A549 (cell line): ENCODE results near the gene PIPOX. TPM values are rescaled to one million over a fixed set of nuclear protein-coding genes. Genes with fewer than 3 reads are reported as not detected.

Experiments
- ATAC-seq, 2 experiments: fragments of 200-7000 bp in 1 of 2; fragments of >200 bp in 1 of 2; cut with Nextera tagmentation in 1 of 2; cut with Tn5 transposase in 1 of 2; 3 replicates each; pipeline versions ENCODE4 v1.8.0 to v1.9.1; 2018 to 2020; ENCODE audit warnings: mild to moderate bottlenecking in 1 of 2, moderate library complexity in 1 of 2
- CTCF ChIA-PET: fragments of 300-600 bp; sonication (Branson Sonifier 250); formaldehyde crosslinking; extraction: SDS; loops from one replicate; lab custom pipeline; 2021; ENCODE audit warnings: antibody characterized with exemption, inconsistent platforms; lab: Yijun Ruan, JAX
- POLR2A ChIA-PET: fragments of 350-600 bp; formaldehyde crosslinking; extraction: SDS; loops from one replicate; lab custom pipeline; 2021; ENCODE audit warnings: antibody characterized with exemption, inconsistent platforms; lab: Yijun Ruan, JAX
- DNase-seq, 2 experiments: peaks; one replicate each; pipeline versions ENCODE4 v3.0.0 to v3.0.0-alpha.2; 2011 to 2016; ENCODE audit warnings: low read depth in 1 of 2, low spot score in 1 of 2
- FAIRE-seq: peaks from 2 replicates; lab custom pipeline; 2011; peaks lifted over from hg19 to GRCh38; lab: Jason Lieb, UNC
- H3K27ac ChIP-seq, 2 experiments: fragments of >200 bp; sonication (Bioruptor Twin); formaldehyde crosslinking; 3 replicates each; pipeline ENCODE4 v1.5.1; 2016 to 2017
- H3K4me1 ChIP-seq: fragments of >200 bp; sonication (Bioruptor Twin); formaldehyde crosslinking; 3 replicates; pipeline ENCODE4 v1.6.1; 2016
- H3K4me2 ChIP-seq: fragments of >200 bp; sonication (Bioruptor Twin); formaldehyde crosslinking; 3 replicates; pipeline ENCODE4 v1.6.1; 2016
- H3K4me3 ChIP-seq: fragments of >200 bp; sonication (Bioruptor Twin); formaldehyde crosslinking; 3 replicates; pipeline ENCODE4 v1.5.1; 2016
- H3K9me3 ChIP-seq: fragments of >200 bp; sonication (Bioruptor Twin); formaldehyde crosslinking; 3 replicates; pipeline ENCODE4 v1.6.1; 2016
- CBX2 ChIP-seq: fragments of 200-600 bp; sonication (generic); IDR thresholded peaks from 2 replicates; pipeline ENCODE4 v1.6.1; 2016; ENCODE audit warnings: low read depth, mild to moderate bottlenecking, borderline replicate concordance
- CHD2 ChIP-seq: fragments of 150-350 bp; IDR thresholded peaks from 2 replicates; pipeline ENCODE4 v1.6.1; 2014; ENCODE audit warnings: low read length; ENCODE audit not compliant: partially characterized antibody
- ESRRA ChIP-seq: fragments of 150-350 bp; IDR thresholded peaks from 2 replicates; pipeline ENCODE4 v1.6.1; 2014; ENCODE audit warnings: mild to moderate bottlenecking, low read length, borderline replicate concordance
- FOSB ChIP-seq: fragments of 250-450 bp; sonication (Bioruptor Pico); IDR thresholded peaks from 2 replicates; pipeline ENCODE4 v1.5.0; 2020; ENCODE audit warnings: mild to moderate bottlenecking, moderate library complexity
- GATA3 ChIP-seq: IDR thresholded peaks from 2 replicates; pipeline ENCODE4 v1.6.1; 2012; ENCODE audit warnings: borderline replicate concordance
- HOXB5 ChIP-seq: fragments of 250-450 bp; sonication (Bioruptor Pico); IDR thresholded peaks from 2 replicates; pipeline ENCODE4 v1.5.0; 2020; ENCODE audit warnings: mild to moderate bottlenecking, moderate library complexity
- JUN ChIP-seq, 2 experiments: fragments of >200 bp; sonication (Bioruptor Twin); formaldehyde crosslinking; IDR thresholded peaks; 2 replicates in 1 of 2; 3 replicates in 1 of 2; pipeline ENCODE4 v1.6.1; 2016 to 2017
- KDM5A ChIP-seq: fragments of 200-600 bp; sonication (generic); IDR thresholded peaks from 2 replicates; pipeline ENCODE4 v1.6.1; 2016; ENCODE audit warnings: antibody characterized with exemption, mild to moderate bottlenecking
- MAZ ChIP-seq: fragments of 150-350 bp; IDR thresholded peaks from 2 replicates; pipeline ENCODE4 v1.6.1; 2014; ENCODE audit warnings: antibody characterized with exemption, low read depth, low read length, borderline replicate concordance
- MYC ChIP-seq: IDR thresholded peaks from 2 replicates; pipeline ENCODE4 v1.6.1; 2012; ENCODE audit warnings: mild to moderate bottlenecking, inconsistent platforms, low read length, improper control_type of control experiment, borderline replicate concordance
- NPAS2 ChIP-seq: fragments of 250-450 bp; sonication (Bioruptor Pico); IDR thresholded peaks from 2 replicates; pipeline ENCODE4 v1.8.0; 2022; ENCODE audit warnings: mild to moderate bottlenecking, moderate library complexity, borderline replicate concordance
- PHF8 ChIP-seq: fragments of 200-600 bp; sonication (generic); IDR thresholded peaks from 2 replicates; pipeline ENCODE4 v1.6.1; 2016; ENCODE audit warnings: low read depth, mild to moderate bottlenecking, antibody characterized with exemption, moderate library complexity, borderline replicate concordance
- POLR2A ChIP-seq: IDR thresholded peaks from 2 replicates; pipeline ENCODE4 v1.6.1; 2012; ENCODE audit warnings: mild to moderate bottlenecking, low read length
- POLR2AphosphoS2 ChIP-seq: conservative IDR thresholded peaks from 2 replicates; pipeline ENCODE4 v1.6.1; 2012; ENCODE audit warnings: low read length, improper control_type of control experiment, inconsistent platforms
- RARB ChIP-seq: fragments of 250-450 bp; sonication (Bioruptor Pico); IDR thresholded peaks from 2 replicates; pipeline ENCODE4 v1.8.0; 2021; ENCODE audit warnings: mild to moderate bottlenecking, moderate library complexity
- REST ChIP-seq: fragments of 200-600 bp; sonication (generic); IDR thresholded peaks from 2 replicates; pipeline ENCODE4 v1.6.1; 2016; ENCODE audit warnings: antibody characterized with exemption, mild to moderate bottlenecking, moderate library complexity
- SMC3 ChIP-seq: fragments of >200 bp; sonication (Bioruptor Twin); formaldehyde crosslinking; IDR thresholded peaks from 3 replicates; pipeline ENCODE4 v1.6.1; 2018; ENCODE audit warnings: inconsistent platforms
- SREBF2 ChIP-seq: fragments of 450-650 bp; IDR thresholded peaks from 2 replicates; pipeline ENCODE4 v1.6.1; 2014; ENCODE audit warnings: mild to moderate bottlenecking, moderate library complexity
- USF2 ChIP-seq: fragments of 450-650 bp; IDR thresholded peaks from 2 replicates; pipeline ENCODE4 v1.6.1; 2014; ENCODE audit warnings: antibody characterized with exemption
- ZC3H11A ChIP-seq: fragments of 450-650 bp; IDR thresholded peaks from 2 replicates; pipeline ENCODE4 v1.6.1; 2014; ENCODE audit warnings: antibody characterized with exemption, mild to moderate bottlenecking
- ZSCAN20 ChIP-seq: fragments of 250-450 bp; sonication (Bioruptor Pico); IDR thresholded peaks from 2 replicates; pipeline ENCODE4 v1.8.0; 2022; ENCODE audit warnings: mild to moderate bottlenecking, moderate library complexity
- WGBS: methylation state at CpG from one replicate; pipeline ENCODE4 v1.1.6; 2017; ENCODE audit errors: missing lambda C conversion rate; 5-methylcytosine and 5-hydroxymethylcytosine counted together
- polyA plus RNA-seq, 4 experiments: library from polyadenylated mRNA; depleted of rRNA in 3 of 4; stranded (reverse); fragments of >200 nt; fragmentation: RNase III in 1 of 4; extraction: RNeasy Plus Mini Kit Qiagen cat#74134 plus additional on column Dnase treatment in 1 of 4; gene quantifications; 2 replicates in 3 of 4; 3 replicates in 1 of 4; pipeline ENCODE4 v1.2.3, GENCODE V29; 2011 to 2017

Gene PIPOX
- polyA plus RNA-seq, 2 of the 4 experiments (the other 2 are of a cell fraction) = 0.39 to 0.94 TPM

- CTCF ChIA-PET = interaction anchor here (0.7 to 3.5 kb wide), 7 partner anchors 9 to 116 kb away, joined by 3 to 15 read pairs (median 3); no protein-coding TSS in a partner anchor
- ATAC-seq = no peak
These were observed 42.0 kb upstream of the PIPOX start for GRCh38 chr17:29000973-29001372.

GRCh38 chr17:29002811-29003210, 40.1 kb upstream of the PIPOX start:
- 23% methylated on average over 4 of the region's 4 CpGs for WGBS
- DNase-seq (no peak), ATAC-seq (no peak), FAIRE-seq (no peak)
- peaks cover 22% of the 10 kb centered on the region for H3K4me1 ChIP-seq
- no peak overlapping the region for H3K27ac ChIP-seq
- CTCF ChIA-PET = interaction anchor here (1.4 to 3.5 kb wide), 5 partner anchors 13 to 114 kb away, joined by 3 to 15 read pairs (median 6); no protein-coding TSS in a partner anchor
- no peaks in the 10 kb centered on the region for H3K9me3 ChIP-seq
- no peak overlapping the region for H3K4me2 ChIP-seq
- TF ChIP-seq CHD2 (no peak), FOSB (no peak)
- TF ChIP-seq, all 56 proteins: peak for 0
- H3K4me3 ChIP-seq = no peak overlapping the region
- POLR2A ChIA-PET = no interaction called here

More at GRCh38 chr17:29000973-29001372, 42.0 kb upstream of the PIPOX start:
- 30% methylated on average over 5 of the region's 5 CpGs for WGBS
- TF ChIP-seq ESRRA (no peak), USF2 (no peak)
- Histone ChIP-seq H3K4me2 (no peak overlapping the region), H3K4me3 (no peak overlapping the region), H3K4me1 (peaks cover 7% of the 10 kb centered on the region), H3K27ac (no peak overlapping the region), H3K9me3 (no peaks in the 10 kb centered on the region)
- FAIRE-seq (no peak), DNase-seq (no peak)
- POLR2A ChIA-PET = no interaction called here

GRCh38 chr17:29003289-29003688, 39.7 kb upstream of the PIPOX start:
- DNase-seq (no peak), ATAC-seq (no peak)
- H3K9me3 ChIP-seq = no peaks in the 10 kb centered on the region
- no peak overlapping the region for H3K4me3 ChIP-seq
- CTCF ChIA-PET = interaction anchor here (1.4 to 3.5 kb wide), 5 partner anchors 13 to 113 kb away, joined by 3 to 15 read pairs (median 6); no protein-coding TSS in a partner anchor
- H3K4me1 ChIP-seq = peaks cover 27% of the 10 kb centered on the region
- TF ChIP-seq HOXB5 (CRISPR knock-in tag) = no peak
- TF ChIP-seq, all 56 proteins: peak for 0
- no peak for FAIRE-seq
- WGBS = 17% methylated on average over 12 of the region's 12 CpGs
- Histone ChIP-seq H3K27ac (no peak overlapping the region), H3K4me2 (no peak overlapping the region)
- POLR2A ChIA-PET = no interaction called here

GRCh38 chr17:29004081-29004692, 38.8 kb upstream of the PIPOX start:
- no peak overlapping the region for H3K27ac ChIP-seq
- CTCF ChIA-PET = interaction anchor here (0.6 to 2.8 kb wide), 7 partner anchors 14 to 212 kb away, joined by 3 to 6 read pairs (median 4); no protein-coding TSS in a partner anchor
- peaks cover 31% of the 10 kb centered on the region for H3K4me1 ChIP-seq
- FAIRE-seq (no peak), ATAC-seq (no peak), DNase-seq (peak in 1 of 2 experiments; percentile 30)
- no peaks in the 10 kb centered on the region for H3K9me3 ChIP-seq
- 29% methylated on average over 20 of the region's 20 CpGs for WGBS
- POLR2A ChIA-PET = no interaction called here
- TF ChIP-seq REST = peak; percentile 75
- TF ChIP-seq KDM5A = no peak
- no peak for TF ChIP-seq SREBF2
- no peak overlapping the region for H3K4me2 ChIP-seq
- no peak overlapping the region for H3K4me3 ChIP-seq

GRCh38 chr17:29005936-29006511, 36.9 kb upstream of the PIPOX start, which contains the start of gene SEZ6:
Gene SEZ6, minus strand, starts transcription at chr17:29006033. Its CDS starts 164 bp downstream, at chr17:29005869.
- POLR2A ChIA-PET = no interaction called here
- DNase-seq = peak; percentile 65 to 79
- CTCF ChIA-PET = interaction anchor here (0.9 to 4.3 kb wide), 7 partner anchors 9 to 110 kb away, joined by 3 to 34 read pairs (median 4); no protein-coding TSS in a partner anchor
- H3K9me3 ChIP-seq = no peaks in the 10 kb centered on the region
- peak within 1 kb of the TSS; percentile 89 for H3K4me2 ChIP-seq
- FAIRE-seq = no peak
- peak; percentile 54 to 76 for ATAC-seq
- peaks cover 31% of the 10 kb centered on the region for H3K4me1 ChIP-seq
- WGBS = 32% methylated on average over 20 of the region's 43 CpGs
- H3K4me3 ChIP-seq = peak within 1 kb of the TSS; percentile 38
- no peak within 1 kb of the TSS for H3K27ac ChIP-seq
- no peak for TF ChIP-seq PHF8
- no peak for TF ChIP-seq GATA3
- no peak for TF ChIP-seq NPAS2 (CRISPR knock-in tag)
- TF ChIP-seq CBX2 = no peak
- TF ChIP-seq JUN (IDR thresholded peaks at IDR 0.05) = no peak
- peak; percentile 54; the same call in 1 of the 2 replicates for TF ChIP-seq HOXB5 (CRISPR knock-in tag)
- TF ChIP-seq ZC3H11A = no peak
- no peak for TF ChIP-seq RARB
- TF ChIP-seq SMC3 = no peak
- TF ChIP-seq POLR2AphosphoS2 = no peak
- no peak for TF ChIP-seq POLR2A
- 0 out of 2 replicates have a peak, but pooled peaks have one; percentile 49 for TF ChIP-seq MAZ
- TF ChIP-seq ZSCAN20 (CRISPR knock-in tag) = no peak
- TF ChIP-seq MYC = no peak
